GM12878 (cell line): ENCODE measurements around the gene FOXO1. TPM values are rescaled to one million over a fixed set of nuclear protein-coding genes. Genes with fewer than 3 reads are reported as not detected.

Experiments
- CBX5 ChIP-seq: sonication (generic); IDR thresholded peaks from 2 replicates; pipeline ENCODE4 v1.6.1; 2016; ENCODE audit warnings: low read depth, moderate library complexity, mild to moderate bottlenecking, inconsistent platforms
- CEBPB ChIP-seq, 2 experiments: fragments of 150-350 bp in 1 of 2; IDR thresholded peaks; 2 replicates each; pipeline ENCODE4 v1.6.1; 2012 to 2014; ENCODE audit warnings: low read depth in 2 of 2, low read length in 2 of 2, borderline replicate concordance in 1 of 2, inconsistent platforms in 1 of 2
- CREB1 ChIP-seq: IDR thresholded peaks from 2 replicates; pipeline ENCODE4 v1.6.1; 2012; ENCODE audit warnings: low read depth, mild to moderate bottlenecking, inconsistent platforms
- CREM ChIP-seq: IDR thresholded peaks from 2 replicates; pipeline ENCODE4 v1.6.1; 2014; ENCODE audit warnings: antibody characterized with exemption, low read depth
- DPF2 ChIP-seq: fragments of 450-650 bp; IDR thresholded peaks from 2 replicates; pipeline ENCODE4 v1.6.1; 2017; ENCODE audit warnings: mild to moderate bottlenecking
- GATAD2B ChIP-seq: fragments of 450-650 bp; conservative IDR thresholded peaks from 2 replicates; pipeline ENCODE4 v1.6.1; 2017; ENCODE audit warnings: low read depth, mild to moderate bottlenecking, moderate library complexity
- HCFC1 ChIP-seq: fragments of 150-350 bp; IDR thresholded peaks from 2 replicates; pipeline ENCODE4 v1.6.1; 2014; ENCODE audit warnings: low read length
- HDAC2 ChIP-seq: fragments of 200-600 bp; sonication (generic); IDR thresholded peaks from 2 replicates; pipeline ENCODE4 v1.6.1; 2017
- JUNB ChIP-seq: IDR thresholded peaks from 2 replicates; pipeline ENCODE4 v1.6.1; 2016; ENCODE audit warnings: antibody characterized with exemption, mild to moderate bottlenecking
- MTA2 ChIP-seq: fragments of 450-650 bp; IDR thresholded peaks from 2 replicates; pipeline ENCODE4 v1.6.1; 2016; ENCODE audit warnings: low read depth, mild to moderate bottlenecking, moderate library complexity
- MTA3 ChIP-seq: IDR thresholded peaks from 2 replicates; pipeline ENCODE4 v1.6.1; 2012; ENCODE audit warnings: low read length, inconsistent platforms, borderline replicate concordance
- MXI1 ChIP-seq: fragments of 150-350 bp; IDR thresholded peaks from 2 replicates; pipeline ENCODE4 v1.6.1; 2011; ENCODE audit warnings: low read depth, mild to moderate bottlenecking, inconsistent platforms, low read length, improper control_type of control experiment
- NR2F1 ChIP-seq: fragments of 450-650 bp; conservative IDR thresholded peaks from 2 replicates; pipeline ENCODE4 v1.6.1; 2017; ENCODE audit warnings: mild to moderate bottlenecking
- NRF1 ChIP-seq: conservative IDR thresholded peaks from 2 replicates; pipeline ENCODE4 v1.6.1; 2011; ENCODE audit warnings: mild to moderate bottlenecking, low read depth, low read length, improper control_type of control experiment
- POLR2AphosphoS2 ChIP-seq: IDR thresholded peaks from 2 replicates; pipeline ENCODE4 v1.6.1; 2011; ENCODE audit warnings: low read depth, mild to moderate bottlenecking, low read length, improper control_type of control experiment, moderate library complexity
- RAD21 ChIP-seq: IDR thresholded peaks from 2 replicates; pipeline ENCODE4 v1.6.1; 2011; ENCODE audit warnings: mild to moderate bottlenecking, low read depth, low read length, moderate library complexity; ENCODE audit not compliant: insufficient read depth
- RB1 ChIP-seq: fragments of 450-650 bp; formaldehyde crosslinking; IDR thresholded peaks from 2 replicates; pipeline ENCODE4 v1.6.1; 2017; ENCODE audit warnings: mild to moderate bottlenecking, borderline replicate concordance
- SMC3 ChIP-seq: IDR thresholded peaks from 2 replicates; pipeline ENCODE4 v1.6.1; 2011; ENCODE audit warnings: low read length, improper control_type of control experiment, borderline replicate concordance
- SP1 ChIP-seq: IDR thresholded peaks from one replicate; pipeline ENCODE4 v1.6.1; 2011; ENCODE audit warnings: low read depth, low read length
- SREBF1 ChIP-seq: IDR thresholded peaks from 2 replicates; pipeline ENCODE4 v1.6.1; 2012; ENCODE audit warnings: mild to moderate bottlenecking, low read length
- TCF12 ChIP-seq: IDR thresholded peaks from 2 replicates; pipeline ENCODE4 v1.6.1; 2011; ENCODE audit warnings: low read depth, mild to moderate bottlenecking, low read length
- TCF3 ChIP-seq: IDR thresholded peaks from 2 replicates; pipeline ENCODE4 v1.6.1; 2012; ENCODE audit warnings: low read depth, mild to moderate bottlenecking, low read length, borderline replicate concordance; ENCODE audit not compliant: insufficient read depth
- ZNF207 ChIP-seq: fragments of 450-650 bp; IDR thresholded peaks from 2 replicates; pipeline ENCODE4 v1.6.1; 2014; ENCODE audit warnings: antibody characterized with exemption, mild to moderate bottlenecking, borderline replicate concordance
- polyA plus RNA-seq, 11 experiments: library from polyadenylated mRNA; depleted of rRNA in 4 of 11; unstranded in 6 of 11; stranded (reverse) in 5 of 11; fragments of >200 nt; fragmentation: Nextera tagmentation in 4 of 11; fragmentation: Illumina TruSeq in 1 of 11; extraction: Ambion mirVana in 4 of 11; extraction: Trizol in 1 of 11; gene quantifications; 1 replicate in 1 of 11; 2 replicates in 10 of 11; pipeline versions ENCODE4 v1.2.1 to v1.2.3, GENCODE V29; 2011 to 2016; ENCODE audit warnings: inconsistent platforms in 2 of 11, missing spikeins in 2 of 11, low read depth in 1 of 11
- total RNA-seq, 4 experiments: library from RNA; depleted of rRNA in 3 of 4; stranded (reverse); fragments of >200 nt in 3 of 4; fragmentation: Illumina TruSeq in 1 of 4; extraction: Trizol in 1 of 4; gene quantifications; 2 replicates each; pipeline versions ENCODE4 v1.2.1 to v1.2.3, GENCODE V29; 2013 to 2021
- TF ChIP-seq, protein P1 (sequence below): fragments of 450-650 bp; IDR thresholded peaks from 2 replicates; pipeline ENCODE4 v1.6.1; 2018; ENCODE audit warnings: borderline replicate concordance, mild to moderate bottlenecking; ENCODE audit not compliant: partially characterized antibody
- TF ChIP-seq, protein P2 (sequence below): fragments of 450-650 bp; IDR thresholded peaks from 2 replicates; pipeline ENCODE4 v1.6.1; 2016; ENCODE audit warnings: mild to moderate bottlenecking
- TF ChIP-seq, protein P3 (sequence below): fragments of 450-650 bp; IDR thresholded peaks from 2 replicates; pipeline ENCODE4 v1.6.1; 2017; ENCODE audit warnings: mild to moderate bottlenecking, moderate library complexity

FOXO1 gene
- total and polyA plus RNA-seq, 10 of the 15 experiments (the other 5 are each of a cell fraction or from before 2014, with no cell fraction given) = 0.58 to 8.3 (median 0.88) TPM

DNA sequence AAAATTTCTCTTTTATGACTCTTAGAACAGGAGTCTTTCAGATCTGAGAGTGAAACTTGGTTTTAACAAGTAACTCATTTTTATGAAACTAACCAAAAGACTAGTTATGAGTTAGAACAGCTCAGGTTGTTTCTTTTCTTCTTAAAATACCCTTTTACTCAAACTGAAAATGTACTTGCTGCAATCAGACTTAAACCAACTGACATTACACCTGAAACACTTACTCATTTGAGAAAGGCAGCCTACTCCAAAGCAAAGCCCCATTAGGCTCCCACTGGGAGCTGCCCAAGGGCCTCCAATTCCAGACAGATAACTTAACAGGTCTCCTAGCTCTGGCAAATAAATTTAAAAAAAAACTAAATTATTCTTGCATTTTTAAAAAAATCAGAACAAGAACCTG lies 3.6 kb downstream of the FOXO1 start (continued):
- TF ChIP-seq, protein P1, sequence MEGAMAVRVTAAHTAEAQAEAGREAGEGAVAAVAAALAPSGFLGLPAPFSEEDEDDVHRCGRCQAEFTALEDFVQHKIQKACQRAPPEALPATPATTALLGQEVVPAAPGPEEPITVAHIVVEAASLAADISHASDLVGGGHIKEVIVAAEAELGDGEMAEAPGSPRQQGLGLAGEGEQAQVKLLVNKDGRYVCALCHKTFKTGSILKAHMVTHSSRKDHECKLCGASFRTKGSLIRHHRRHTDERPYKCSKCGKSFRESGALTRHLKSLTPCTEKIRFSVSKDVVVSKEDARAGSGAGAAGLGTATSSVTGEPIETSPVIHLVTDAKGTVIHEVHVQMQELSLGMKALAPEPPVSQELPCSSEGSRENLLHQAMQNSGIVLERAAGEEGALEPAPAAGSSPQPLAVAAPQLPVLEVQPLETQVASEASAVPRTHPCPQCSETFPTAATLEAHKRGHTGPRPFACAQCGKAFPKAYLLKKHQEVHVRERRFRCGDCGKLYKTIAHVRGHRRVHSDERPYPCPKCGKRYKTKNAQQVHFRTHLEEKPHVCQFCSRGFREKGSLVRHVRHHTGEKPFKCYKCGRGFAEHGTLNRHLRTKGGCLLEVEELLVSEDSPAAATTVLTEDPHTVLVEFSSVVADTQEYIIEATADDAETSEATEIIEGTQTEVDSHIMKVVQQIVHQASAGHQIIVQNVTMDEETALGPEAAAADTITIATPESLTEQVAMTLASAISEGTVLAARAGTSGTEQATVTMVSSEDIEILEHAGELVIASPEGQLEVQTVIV = no peak
- TF ChIP-seq POLR2AphosphoS2 (no peak), HDAC2 (no peak), MTA2 (peak; percentile 91), GATAD2B (peak; percentile 56; the same call in 1 of the 2 replicates), CREB1 (0 out of 2 replicates have a peak, but pooled peaks have one; percentile 41), CEBPB (IDR thresholded peaks at IDR 0.05; ENCODE audit: borderline replicate concordance in 1 of 2, low read depth in 2 of 2, low read length in 2 of 2) (peak in 1 of 2 experiments; percentile 87; a peak in 1 of 4 replicates), SP1 (peak; percentile 22), SMC3 (no peak; the same call in 1 of the 2 replicates), RAD21 (no peak), MXI1 (peak; percentile 70; the same call in 1 of the 2 replicates), JUNB (peak; percentile 99), MTA3 (peak; percentile 83), NRF1 (no peak), DPF2 (peak; percentile 92), RB1 (no peak), NR2F1 (peak; percentile 91), SREBF1 (peak; percentile 92), ZNF207 (no peak), TCF3 (peak; percentile 69; the same call in 1 of the 2 replicates), CREM (peak; percentile 79), TCF12 (peak; percentile 36; the same call in 1 of the 2 replicates), CBX5 (peak; percentile 50; the same call in 1 of the 2 replicates), HCFC1 (no peak)
- TF ChIP-seq, protein P2, sequence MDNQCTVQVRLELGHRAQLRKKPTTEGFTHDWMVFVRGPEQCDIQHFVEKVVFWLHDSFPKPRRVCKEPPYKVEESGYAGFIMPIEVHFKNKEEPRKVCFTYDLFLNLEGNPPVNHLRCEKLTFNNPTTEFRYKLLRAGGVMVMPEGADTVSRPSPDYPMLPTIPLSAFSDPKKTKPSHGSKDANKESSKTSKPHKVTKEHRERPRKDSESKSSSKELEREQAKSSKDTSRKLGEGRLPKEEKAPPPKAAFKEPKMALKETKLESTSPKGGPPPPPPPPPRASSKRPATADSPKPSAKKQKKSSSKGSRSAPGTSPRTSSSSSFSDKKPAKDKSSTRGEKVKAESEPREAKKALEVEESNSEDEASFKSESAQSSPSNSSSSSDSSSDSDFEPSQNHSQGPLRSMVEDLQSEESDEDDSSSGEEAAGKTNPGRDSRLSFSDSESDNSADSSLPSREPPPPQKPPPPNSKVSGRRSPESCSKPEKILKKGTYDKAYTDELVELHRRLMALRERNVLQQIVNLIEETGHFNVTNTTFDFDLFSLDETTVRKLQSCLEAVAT = no peak
- TF ChIP-seq, protein P3, sequence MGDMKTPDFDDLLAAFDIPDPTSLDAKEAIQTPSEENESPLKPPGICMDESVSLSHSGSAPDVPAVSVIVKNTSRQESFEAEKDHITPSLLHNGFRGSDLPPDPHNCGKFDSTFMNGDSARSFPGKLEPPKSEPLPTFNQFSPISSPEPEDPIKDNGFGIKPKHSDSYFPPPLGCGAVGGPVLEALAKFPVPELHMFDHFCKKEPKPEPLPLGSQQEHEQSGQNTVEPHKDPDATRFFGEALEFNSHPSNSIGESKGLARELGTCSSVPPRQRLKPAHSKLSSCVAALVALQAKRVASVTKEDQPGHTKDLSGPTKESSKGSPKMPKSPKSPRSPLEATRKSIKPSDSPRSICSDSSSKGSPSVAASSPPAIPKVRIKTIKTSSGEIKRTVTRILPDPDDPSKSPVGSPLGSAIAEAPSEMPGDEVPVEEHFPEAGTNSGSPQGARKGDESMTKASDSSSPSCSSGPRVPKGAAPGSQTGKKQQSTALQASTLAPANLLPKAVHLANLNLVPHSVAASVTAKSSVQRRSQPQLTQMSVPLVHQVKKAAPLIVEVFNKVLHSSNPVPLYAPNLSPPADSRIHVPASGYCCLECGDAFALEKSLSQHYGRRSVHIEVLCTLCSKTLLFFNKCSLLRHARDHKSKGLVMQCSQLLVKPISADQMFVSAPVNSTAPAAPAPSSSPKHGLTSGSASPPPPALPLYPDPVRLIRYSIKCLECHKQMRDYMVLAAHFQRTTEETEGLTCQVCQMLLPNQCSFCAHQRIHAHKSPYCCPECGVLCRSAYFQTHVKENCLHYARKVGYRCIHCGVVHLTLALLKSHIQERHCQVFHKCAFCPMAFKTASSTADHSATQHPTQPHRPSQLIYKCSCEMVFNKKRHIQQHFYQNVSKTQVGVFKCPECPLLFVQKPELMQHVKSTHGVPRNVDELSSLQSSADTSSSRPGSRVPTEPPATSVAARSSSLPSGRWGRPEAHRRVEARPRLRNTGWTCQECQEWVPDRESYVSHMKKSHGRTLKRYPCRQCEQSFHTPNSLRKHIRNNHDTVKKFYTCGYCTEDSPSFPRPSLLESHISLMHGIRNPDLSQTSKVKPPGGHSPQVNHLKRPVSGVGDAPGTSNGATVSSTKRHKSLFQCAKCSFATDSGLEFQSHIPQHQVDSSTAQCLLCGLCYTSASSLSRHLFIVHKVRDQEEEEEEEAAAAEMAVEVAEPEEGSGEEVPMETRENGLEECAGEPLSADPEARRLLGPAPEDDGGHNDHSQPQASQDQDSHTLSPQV = 0 out of 2 replicates have a peak, but pooled peaks have one; percentile 11
